H1 (cell line): ENCODE measurements around the gene SPTLC3. TPM values are rescaled to one million over a fixed set of nuclear protein-coding genes. Genes with fewer than 3 reads are reported as not detected.

Experiments used
- BRCA1 ChIP-seq: IDR thresholded peaks from 2 replicates; pipeline ENCODE4 v1.6.1; 2012; ENCODE audit warnings: low read depth, low read length, improper control_type of control experiment
- CHD2 ChIP-seq: IDR thresholded peaks from 2 replicates; pipeline ENCODE4 v1.6.1; 2012; ENCODE audit warnings: low read length, improper control_type of control experiment
- CHD7 ChIP-seq: fragments of 300-600 bp; sonication (generic); IDR thresholded peaks from 2 replicates; pipeline ENCODE4 v1.7.1; 2012; ENCODE audit warnings: low read length, moderate library complexity, mild to moderate bottlenecking, inconsistent platforms; ENCODE audit not compliant: insufficient replicate concordance
- CTCF ChIP-seq, 3 experiments: IDR thresholded peaks; 1 replicate in 2 of 3; 2 replicates in 1 of 3; pipeline versions ENCODE4 v1.5.1 to v1.6.1; 2011; ENCODE audit warnings: low read length in 3 of 3, mild to moderate bottlenecking in 3 of 3, inconsistent platforms in 2 of 3, low read depth in 1 of 3, moderate library complexity in 1 of 3; ENCODE audit not compliant: insufficient read depth in 1 of 3; ENCODE audit errors: control extremely low read depth in 1 of 3
- EP300 ChIP-seq, 2 experiments: IDR thresholded peaks; 1 replicate in 1 of 2; 2 replicates in 1 of 2; pipeline ENCODE4 v1.6.1; 2011 to 2012; ENCODE audit warnings: low read depth in 2 of 2, low read length in 2 of 2, mild to moderate bottlenecking in 2 of 2, borderline replicate concordance in 1 of 2, inconsistent platforms in 1 of 2, moderate library complexity in 1 of 2
- PHF8 ChIP-seq: fragments of 200-600 bp; sonication (generic); conservative IDR thresholded peaks from 2 replicates; pipeline ENCODE4 v1.7.1; 2012; ENCODE audit warnings: low read depth, mild to moderate bottlenecking, inconsistent platforms, low read length, moderate library complexity
- POU5F1 ChIP-seq: IDR thresholded peaks from 2 replicates; pipeline ENCODE4 v1.6.1; 2011; ENCODE audit warnings: low read depth, mild to moderate bottlenecking, low read length, moderate library complexity
- RFX5 ChIP-seq: IDR thresholded peaks from 2 replicates; pipeline ENCODE4 v1.6.1; 2011; ENCODE audit warnings: low read depth, low read length, improper control_type of control experiment, borderline replicate concordance
- polyA plus RNA-seq, 7 experiments: library from polyadenylated mRNA; depleted of rRNA in 3 of 7; stranded (reverse) in 5 of 7; unstranded in 2 of 7; fragments of >200 nt in 5 of 7; fragments of 200-250 nt in 2 of 7; gene quantifications; 1 replicate in 5 of 7; 2 replicates in 1 of 7; 4 replicates in 1 of 7; pipeline versions ENCODE4 v1.2.1 to v1.2.3, GENCODE V29; 2011 to 2013; ENCODE audit warnings: missing spikeins in 2 of 7, mixed read lengths in 2 of 7
- total RNA-seq: library from RNA; stranded (reverse); fragmentation: NEBNext Ultra II Directional; extraction: Animal tissue kit (Norgen Biotek cat#: 25700); gene quantifications from 2 replicates; pipeline ENCODE4 v1.2.1, GENCODE V29; 2021

The SPTLC3 gene
- total and polyA plus RNA-seq, 2 of the 8 experiments (the other 6 are each of a cell fraction or from before 2014, with no cell fraction given), result 0.23 to 0.82 TPM

GRCh38 chr20:13139459-13140150, 130.8 kb downstream of the SPTLC3 start (continued):
- TF ChIP-seq CHD7 (no peak), EP300 (IDR thresholded peaks at IDR 0.05; ENCODE audit: borderline replicate concordance in 1 of 2, low read depth in 2 of 2, low read length in 2 of 2) (no peak), CHD2 (no peak), PHF8 (no peak), BRCA1 (no peak), POU5F1 (no peak), CTCF (IDR thresholded peaks at IDR 0.05; ENCODE audit: control extremely low read depth in 1 of 3, insufficient read depth in 1 of 3, low read depth in 1 of 3, low read length in 3 of 3) (no peak), RFX5 (no peak)
